HG03066 (cell line): ENCODE results near the gene DYNLT4.
"Not testable (repeated sequence)": the region's sequence is repeated elsewhere in the genome, so short reads cannot be mapped to it uniquely, and the experiment has no call there.

ENCODE experiments used
- ATAC-seq: cut with Tn5 transposase; IDR thresholded peaks from one replicate; pipeline ENCODE4 v1.9.1; 2021; ENCODE audit warnings: low read depth; ENCODE audit not compliant: unreplicated experiment

Gene DYNLT4

GRCh38 chr1:44806704-44807363 is at the start of gene DYNLT4:
DYNLT4 (minus strand) TSS chr1:44807351; CDS start chr1:44806668, 683 bp downstream.
- ATAC-seq: no peak

DNA sequence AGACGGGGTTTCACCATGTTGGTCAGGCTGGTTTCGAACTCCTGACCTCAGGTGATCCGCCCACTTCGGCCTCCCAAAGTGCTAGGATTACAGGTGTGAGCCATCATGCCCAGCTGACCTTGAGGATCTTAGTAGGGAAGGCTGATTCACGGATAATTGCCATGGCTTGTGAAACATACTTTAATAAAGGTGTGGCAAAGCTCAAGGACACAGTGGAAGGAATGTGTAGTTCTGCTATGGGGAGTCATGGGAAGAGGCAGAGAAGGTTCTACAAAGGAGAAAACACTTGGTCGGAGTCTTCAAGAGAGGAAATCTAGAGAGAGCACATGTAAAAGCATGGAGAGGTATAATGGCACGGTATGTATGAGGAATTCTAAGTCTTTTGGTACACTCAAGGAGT is 48.6 kb upstream of the DYNLT4 start:
- ATAC-seq: no peak

DNA sequence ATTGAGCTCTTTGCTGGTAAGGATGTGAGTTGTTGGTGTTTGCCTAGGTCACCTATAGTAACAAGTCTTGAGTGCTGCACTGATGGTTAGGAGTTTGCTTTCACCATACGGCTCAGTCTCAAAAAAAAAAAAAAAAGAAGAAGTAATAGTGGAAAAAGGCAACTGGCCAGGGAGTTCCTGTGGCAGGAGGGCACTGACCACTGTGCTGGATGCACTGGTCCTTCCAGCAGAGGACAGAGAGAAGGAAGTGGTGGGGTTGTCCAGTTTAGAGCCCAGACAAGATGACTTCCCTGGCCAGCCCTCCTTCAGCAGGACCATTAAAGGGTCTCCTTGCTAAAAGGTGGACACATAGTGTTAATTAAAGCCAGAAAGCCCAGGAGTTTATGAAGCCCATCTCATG is 47.8 kb upstream of the DYNLT4 start:
- no peak for ATAC-seq

DNA sequence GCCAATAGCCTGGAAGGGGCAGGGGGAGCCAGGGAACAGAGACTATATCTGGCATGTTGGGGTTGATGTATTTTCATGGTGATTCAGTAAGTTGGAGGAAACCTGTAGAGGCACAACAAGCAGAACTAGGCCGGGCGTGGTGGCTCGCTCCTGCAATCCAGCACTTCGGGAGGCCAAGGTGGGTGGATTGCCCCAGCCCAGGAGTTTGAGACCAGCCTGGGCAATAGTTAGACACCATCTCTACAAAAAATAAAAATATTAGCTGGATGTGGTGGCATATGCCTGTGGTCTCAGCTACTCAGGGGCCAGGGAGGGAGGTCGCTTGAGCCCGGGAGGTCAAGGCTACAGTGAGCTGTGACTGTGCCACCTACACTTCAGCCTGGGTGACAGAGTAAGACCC is 46.0 kb upstream of the DYNLT4 start:
- ATAC-seq: no peak

DNA sequence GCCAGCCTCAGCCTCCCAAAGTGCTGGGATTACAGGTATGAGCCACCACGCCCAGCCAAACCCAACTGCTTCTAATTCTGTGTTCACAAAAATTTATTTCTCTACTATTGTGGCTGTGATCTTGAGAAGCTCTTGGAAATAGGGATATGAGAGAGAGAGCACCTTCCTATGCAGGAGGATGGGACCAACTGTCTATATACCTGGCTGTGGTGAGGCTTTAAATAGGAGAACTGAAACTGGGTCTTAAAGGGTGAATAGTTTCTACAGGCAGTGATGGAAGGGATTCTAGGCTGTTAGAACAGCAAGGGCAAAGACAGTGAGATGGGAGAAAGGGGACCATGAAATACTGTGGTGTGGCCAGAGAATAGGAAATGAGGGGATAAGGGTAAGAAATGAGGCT is 44.2 kb upstream of the DYNLT4 start:
- ATAC-seq: no peak

- ATAC-seq: no peak
These were observed 42.5 kb upstream of the DYNLT4 start for GRCh38 chr1:44849575-44850132.

- no peak for ATAC-seq
These were observed 41.5 kb upstream of the DYNLT4 start for GRCh38 chr1:44848456-44849181.

DNA sequence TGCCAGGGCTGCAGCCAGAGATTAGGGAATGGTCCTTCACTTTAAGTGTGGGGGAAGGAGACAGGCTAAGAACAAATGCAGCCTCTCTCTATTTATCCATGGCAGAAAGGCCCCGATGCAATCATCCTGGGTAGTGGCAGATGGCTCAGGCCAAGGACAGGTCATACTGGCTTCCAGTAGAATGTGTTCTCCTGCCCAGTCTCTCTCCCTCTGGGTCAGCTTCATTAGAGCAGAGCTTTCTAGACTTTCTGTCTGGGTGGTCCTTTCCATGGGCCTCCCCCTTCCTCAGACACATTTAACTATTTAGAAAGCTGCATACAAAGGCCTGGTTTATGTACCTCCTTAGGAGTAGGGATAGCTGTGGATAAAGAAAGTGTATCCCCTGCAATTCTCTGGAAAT is 40.7 kb upstream of the DYNLT4 start:
- no peak for ATAC-seq

GRCh38 chr1:44846985-44847384 is 39.8 kb upstream of the DYNLT4 start:
- no peak for ATAC-seq

DNA sequence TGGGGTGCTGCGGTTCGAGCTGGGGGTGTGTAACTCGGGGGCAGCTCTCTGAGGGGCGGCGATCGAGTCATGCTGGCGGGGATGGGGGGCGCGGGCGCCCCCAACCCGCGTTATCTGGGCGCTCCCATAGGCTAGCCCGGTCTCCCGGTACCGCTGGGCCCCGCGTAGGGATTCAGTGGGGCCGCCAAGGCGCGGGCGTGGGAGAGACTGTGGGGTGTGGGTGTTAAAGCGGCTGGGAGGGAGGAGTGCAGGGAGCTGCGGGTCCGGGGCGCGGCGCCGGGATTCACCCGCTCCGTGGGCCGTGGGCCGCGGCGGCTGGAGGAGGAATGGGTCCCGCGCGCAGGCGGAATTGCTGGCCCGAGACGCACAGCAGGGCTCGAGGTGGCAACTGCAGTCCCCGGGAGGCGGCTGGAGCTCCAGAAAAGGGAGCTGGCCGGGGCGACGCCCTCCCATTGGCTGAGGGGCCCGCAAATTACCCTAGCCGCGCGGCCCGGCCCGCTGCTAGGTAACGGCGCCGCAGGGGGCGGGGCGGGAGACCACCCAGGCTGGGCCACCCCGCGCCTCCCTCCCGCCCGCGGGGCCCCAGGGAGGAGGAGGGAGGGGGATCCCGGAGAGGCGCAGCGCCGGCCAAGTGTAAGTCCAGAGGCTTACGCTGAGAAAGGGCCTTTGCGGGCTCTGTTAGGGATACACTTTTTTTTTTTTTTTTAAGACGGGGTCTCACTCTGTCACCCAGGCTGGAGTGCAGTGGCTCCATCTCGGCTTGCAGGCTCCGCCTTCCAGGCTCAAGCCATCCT is 35.9 kb upstream of the DYNLT4 start, which contains the start of gene PTCH2:
Gene PTCH2 (minus strand): TSS at position 392 of the 794 bp plus-strand sequence. CDS start 321 bp downstream, at position 71.
- ATAC-seq: no peak

GRCh38 chr1:44842486-44842861 is 35.3 kb upstream of the DYNLT4 start:
- ATAC-seq: no peak

- ATAC-seq: no peak
These were observed 32.4 kb upstream of the DYNLT4 start for GRCh38 chr1:44839576-44839975.

DNA sequence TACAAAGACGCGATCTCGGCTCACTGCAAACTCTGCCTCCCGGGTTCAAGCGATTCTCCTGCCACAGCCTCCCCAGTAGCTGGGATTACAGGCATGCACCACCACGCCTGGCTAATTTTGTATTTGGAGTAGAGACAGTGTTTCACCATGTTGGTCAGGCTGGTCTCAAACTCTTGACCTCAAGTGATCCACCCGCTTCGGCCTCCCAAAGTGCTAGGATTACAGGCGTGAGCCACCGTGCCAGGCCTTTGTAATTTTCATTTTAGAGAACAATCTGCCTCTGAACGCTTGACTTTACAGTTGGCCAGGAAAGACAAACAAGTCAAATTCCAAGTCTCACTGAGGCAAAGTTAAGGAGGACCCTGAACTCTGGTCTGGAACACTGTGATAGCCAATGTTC is 31.1 kb upstream of the DYNLT4 start:
- not testable (repeated sequence) for ATAC-seq

GRCh38 chr1:44835738-44836675 is 28.9 kb upstream of the DYNLT4 start:
- ATAC-seq: peak; percentile 70

DNA sequence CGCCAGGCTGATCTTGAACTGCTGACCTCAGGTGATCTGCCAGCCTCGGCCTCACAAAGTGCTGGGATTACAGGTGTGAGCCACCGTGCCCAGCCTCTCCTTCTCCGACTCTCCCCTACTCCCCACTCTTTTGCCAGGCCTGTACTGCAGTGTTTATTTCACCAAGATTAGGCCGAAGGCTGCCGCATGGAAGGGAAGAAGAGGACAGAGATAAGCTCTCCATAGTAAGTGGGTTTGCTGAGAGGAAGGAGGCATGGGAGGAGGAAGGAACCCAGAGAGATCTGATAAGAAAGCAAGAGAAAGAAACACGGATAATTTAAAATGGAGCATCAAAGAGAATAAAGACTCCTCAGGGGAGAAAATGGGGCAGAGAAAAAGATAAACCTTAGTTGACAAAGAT is 27.2 kb upstream of the DYNLT4 start:
- ATAC-seq: no peak

GRCh38 chr1:44832056-44832705 is 25.0 kb upstream of the DYNLT4 start:
- no peak for ATAC-seq

DNA sequence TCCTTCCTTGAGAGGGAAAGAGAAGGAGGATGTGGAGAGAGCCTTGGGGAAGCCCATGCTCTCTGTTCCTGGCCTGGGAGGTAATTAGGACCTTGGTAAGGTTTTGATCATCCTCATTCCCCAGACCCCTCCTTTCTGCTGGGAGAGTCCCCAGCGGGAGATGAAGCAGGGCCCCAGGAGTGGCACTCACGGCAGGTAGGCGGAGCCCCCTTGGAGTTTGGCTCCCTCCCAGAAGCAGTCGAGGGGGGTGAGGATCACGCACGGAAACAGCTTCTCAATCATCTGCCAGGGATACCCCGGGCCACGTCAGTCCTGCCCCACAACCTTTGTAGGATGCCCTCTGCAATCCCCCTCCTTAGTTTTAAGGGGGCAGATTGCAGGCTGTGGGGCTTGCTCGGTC is 24.4 kb upstream of the DYNLT4 start:
- no peak for ATAC-seq

- no peak for ATAC-seq
These were observed 23.8 kb upstream of the DYNLT4 start for GRCh38 chr1:44830900-44831304.
